GM12878 (cell line): Measurements from ENCODE around the gene RSF1. TPM values are rescaled to one million over a fixed set of nuclear protein-coding genes. Genes with fewer than 3 reads are reported as not detected.

Experiments used
- ATAC-seq: fragments of 200-7000 bp; cut with Tn5 transposase; 3 replicates; pipeline ENCODE4 v1.9.1; 2020; ENCODE audit warnings: mild to moderate bottlenecking, moderate library complexity
- BruUV-seq: library from RNA; stranded (reverse); fragments of 400-500 nt; replicated peaks from 2 replicates; lab custom pipeline; 2021; lab: Mats Ljungman, UMichigan
- CTCF ChIA-PET: fragments of 300-600 bp; sonication (Branson Sonifier 250); formaldehyde crosslinking; extraction: SDS; loops from one replicate; lab custom pipeline; 2021; ENCODE audit warnings: inconsistent platforms; lab: Yijun Ruan, JAX
- POLR2A ChIA-PET: fragments of 350-600 bp; formaldehyde crosslinking; extraction: SDS; loops from one replicate; lab custom pipeline; 2021; ENCODE audit warnings: inconsistent platforms; lab: Charles Lee
- RAD21 ChIA-PET: fragments of 300-600 bp; sonication (Branson Sonifier 250); formaldehyde crosslinking; loops from one replicate; lab custom pipeline; 2023; ENCODE audit warnings: antibody characterized with exemption; ENCODE audit not compliant: unreplicated experiment; lab: Charles Lee
- SMC1A ChIA-PET: fragments of 300-600 bp; sonication (Branson Sonifier 250); formaldehyde crosslinking; loops from one replicate; lab custom pipeline; 2023; ENCODE audit not compliant: unreplicated experiment, uncharacterized antibody; lab: Charles Lee
- DNase-seq: peaks from one replicate; pipeline ENCODE4 v3.0.0-alpha.2; 2011; ENCODE audit warnings: low read depth, low spot score
- FAIRE-seq: peaks from 3 replicates; lab custom pipeline; 2011; peaks lifted over from hg19 to GRCh38; lab: Jason Lieb, UNC
- H2AFZ ChIP-seq: 2 replicates; pipeline ENCODE4 v1.6.0; 2011; ENCODE audit warnings: low read depth, low read length, control low read depth; ENCODE audit not compliant: control insufficient read depth
- H3K27ac ChIP-seq: 2 replicates; pipeline ENCODE4 v1.5.1; 2011; ENCODE audit warnings: control low read depth; ENCODE audit not compliant: control insufficient read depth, insufficient read depth
- H3K27me3 ChIP-seq, 2 experiments: replicated peaks in 1 of 2; 2 replicates each; pipeline versions ENCODE4 v1.6.0 to v1.6.1; 2011; ENCODE audit warnings: low read length in 1 of 2; ENCODE audit not compliant: control insufficient read depth in 2 of 2, insufficient read depth in 2 of 2
- H3K36me3 ChIP-seq, 2 experiments: 2 replicates each; pipeline ENCODE4 v1.5.1; 2011; ENCODE audit warnings: low read length in 1 of 2; ENCODE audit not compliant: control insufficient read depth in 2 of 2, insufficient read depth in 2 of 2
- H3K4me1 ChIP-seq: 2 replicates; pipeline ENCODE4 v1.6.1; 2011; ENCODE audit warnings: mild to moderate bottlenecking, low read length, moderate library complexity, mixed read lengths; ENCODE audit not compliant: control insufficient read depth, insufficient read depth
- H3K4me2 ChIP-seq: 2 replicates; pipeline ENCODE4 v1.6.0; 2011; ENCODE audit warnings: control low read depth; ENCODE audit not compliant: control insufficient read depth, insufficient read depth
- H3K4me3 ChIP-seq: fragments of 200-600 bp; sonication (generic); 2 replicates; pipeline ENCODE4 v1.5.1; 2016
- H3K79me2 ChIP-seq: 2 replicates; pipeline ENCODE4 v1.6.0; 2011; ENCODE audit warnings: low read length; ENCODE audit not compliant: control insufficient read depth, insufficient read depth
- H3K9ac ChIP-seq: 2 replicates; pipeline ENCODE4 v1.8.0; 2011; ENCODE audit warnings: low read length, control low read depth, mixed read lengths; ENCODE audit not compliant: control insufficient read depth, insufficient read depth
- H3K9me3 ChIP-seq: replicated peaks from 3 replicates; pipeline ENCODE4 v1.5.1; 2011; ENCODE audit warnings: mild to moderate bottlenecking, low read length; ENCODE audit not compliant: control insufficient read depth, insufficient read depth
- H4K20me1 ChIP-seq: 2 replicates; pipeline ENCODE4 v1.6.0; 2011; ENCODE audit not compliant: control insufficient read depth, insufficient read depth
- ATF7 ChIP-seq: fragments of 450-650 bp; IDR thresholded peaks from 2 replicates; pipeline ENCODE4 v1.6.1; 2016; ENCODE audit warnings: low read depth, mild to moderate bottlenecking
- CBFB ChIP-seq: IDR thresholded peaks from 2 replicates; pipeline ENCODE4 v1.6.1; 2016; ENCODE audit warnings: antibody characterized with exemption, low read depth
- ELK1 ChIP-seq: IDR thresholded peaks from 2 replicates; pipeline ENCODE4 v1.6.1; 2012; ENCODE audit warnings: low read depth, low read length, improper control_type of control experiment
- ETV6 ChIP-seq, 2 experiments: fragments of 450-650 bp in 1 of 2; IDR thresholded peaks in 1 of 2; conservative IDR thresholded peaks in 1 of 2; 2 replicates each; pipeline ENCODE4 v1.6.1; 2014; ENCODE audit warnings: antibody characterized with exemption in 1 of 2, borderline replicate concordance in 1 of 2, low read depth in 1 of 2, mild to moderate bottlenecking in 1 of 2, moderate library complexity in 1 of 2
- IRF4 ChIP-seq: IDR thresholded peaks from 2 replicates; pipeline ENCODE4 v1.6.1; 2011; ENCODE audit warnings: low read depth, low read length
- MAX ChIP-seq: IDR thresholded peaks from 2 replicates; pipeline ENCODE4 v1.6.1; 2012; ENCODE audit warnings: low read depth, low read length, improper control_type of control experiment
- MTA3 ChIP-seq: IDR thresholded peaks from 2 replicates; pipeline ENCODE4 v1.6.1; 2012; ENCODE audit warnings: low read length, inconsistent platforms, borderline replicate concordance
- NBN ChIP-seq: fragments of 450-650 bp; IDR thresholded peaks from 2 replicates; pipeline ENCODE4 v1.6.1; 2016
- NFYA ChIP-seq: IDR thresholded peaks from 2 replicates; pipeline ENCODE4 v1.6.1; 2011; ENCODE audit warnings: low read depth, mild to moderate bottlenecking, low read length, improper control_type of control experiment, borderline replicate concordance
- REST ChIP-seq: IDR thresholded peaks from 2 replicates; pipeline ENCODE4 v1.6.1; 2012; ENCODE audit warnings: mild to moderate bottlenecking, low read depth, low read length
- RFX5 ChIP-seq: IDR thresholded peaks from 2 replicates; pipeline ENCODE4 v1.6.1; 2011; ENCODE audit warnings: low read depth, low read length, improper control_type of control experiment
- STAT3 ChIP-seq: IDR thresholded peaks from 2 replicates; pipeline ENCODE4 v1.6.1; 2011; ENCODE audit warnings: low read depth, low read length, improper control_type of control experiment
- ZNF207 ChIP-seq: fragments of 450-650 bp; IDR thresholded peaks from 2 replicates; pipeline ENCODE4 v1.6.1; 2014; ENCODE audit warnings: antibody characterized with exemption, mild to moderate bottlenecking, borderline replicate concordance
- WGBS: methylation state at CpG from one replicate; pipeline ENCODE4 v1.1.6; 2016; ENCODE audit warnings: low lambda C conversion rate; ENCODE audit not compliant: insufficient replicate concordance, insufficient coverage; ENCODE audit errors: missing lambda C conversion rate; 5-methylcytosine and 5-hydroxymethylcytosine counted together
- in situ Hi-C: fragments of 300-500 bp; cut with MboI; formaldehyde crosslinking; loops from 9 replicates; pipeline ENCODE4 v1.14.3; 2018; ENCODE audit warnings: mixed read lengths
- intact Hi-C: fragments of 100-400 bp; cut with micrococcal nuclease; formaldehyde crosslinking; loops from one replicate; pipeline ENCODE4 v1.14.2; 2022; ENCODE audit not compliant: unreplicated experiment
- polyA plus RNA-seq, 11 experiments: library from polyadenylated mRNA; depleted of rRNA in 4 of 11; unstranded in 6 of 11; stranded (reverse) in 5 of 11; fragments of >200 nt; fragmentation: Nextera tagmentation in 4 of 11; fragmentation: Illumina TruSeq in 1 of 11; extraction: Ambion mirVana in 4 of 11; extraction: Trizol in 1 of 11; gene quantifications; 1 replicate in 1 of 11; 2 replicates in 10 of 11; pipeline versions ENCODE4 v1.2.1 to v1.2.3, GENCODE V29; 2011 to 2016; ENCODE audit warnings: inconsistent platforms in 2 of 11, missing spikeins in 2 of 11, low read depth in 1 of 11
- total RNA-seq, 4 experiments: library from RNA; depleted of rRNA in 3 of 4; stranded (reverse); fragments of >200 nt in 3 of 4; fragmentation: Illumina TruSeq in 1 of 4; extraction: Trizol in 1 of 4; gene quantifications; 2 replicates each; pipeline versions ENCODE4 v1.2.1 to v1.2.3, GENCODE V29; 2013 to 2021
- TF ChIP-seq, protein P1 (sequence below): fragments of 450-650 bp; IDR thresholded peaks from 2 replicates; pipeline ENCODE4 v1.6.1; 2014; ENCODE audit warnings: mild to moderate bottlenecking

The RSF1 gene
- total and polyA plus RNA-seq, 10 of the 15 experiments (the other 5 are each of a cell fraction or from before 2014, with no cell fraction given) = 9.0 to 45.3 (median 30.0) TPM

DNA sequence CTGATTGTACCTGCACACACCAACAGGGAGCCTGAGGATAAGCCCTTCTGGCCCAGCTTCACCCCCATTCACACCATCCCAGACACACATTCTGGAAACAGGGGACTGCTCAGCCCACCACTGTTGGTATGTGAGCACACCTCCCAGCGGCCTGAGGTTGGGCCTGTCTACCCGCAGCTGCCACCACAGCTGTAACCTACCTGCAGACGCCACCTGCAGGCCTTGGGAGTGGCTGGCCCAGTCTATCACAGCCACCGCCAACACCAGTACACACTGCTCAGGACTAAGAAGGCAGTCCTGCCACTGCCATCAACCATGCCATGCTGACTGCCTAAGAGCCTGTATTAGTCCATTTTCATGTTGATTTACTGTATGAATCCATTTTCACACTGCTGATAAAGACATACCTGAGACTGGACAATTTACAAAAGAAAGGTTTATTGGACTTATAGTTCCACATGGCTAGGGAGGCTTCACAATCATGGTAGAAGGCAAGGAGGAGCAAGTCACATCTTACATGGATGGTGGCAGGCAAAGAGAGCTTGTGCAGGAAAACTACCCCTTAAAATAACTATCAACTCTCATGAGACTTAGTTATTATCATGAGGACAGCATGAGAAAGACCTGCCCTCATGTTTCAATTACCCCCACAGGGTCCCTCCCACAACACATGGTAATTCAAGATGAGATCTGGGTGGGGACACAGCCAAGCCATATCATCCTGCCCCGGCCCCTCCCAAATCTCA lies 30.6 kb downstream of the RSF1 start:
- Histone ChIP-seq H3K9me3 (peaks cover 11% of the 10 kb centered on the region; the same call in 2 of the 3 replicates), H3K79me2 (peaks cover 59% of the 10 kb centered on the region), H2AFZ (no peak overlapping the region), H3K4me3 (no peak overlapping the region), H3K36me3 (peaks cover 4 to 13% of the 10 kb centered on the region in 2 experiments), H3K4me1 (no peaks in the 10 kb centered on the region), H3K27me3 (no peaks in the 10 kb centered on the region), H3K4me2 (no peak overlapping the region), H3K27ac (no peak overlapping the region), H3K9ac (no peak overlapping the region), H4K20me1 (no peaks in the 10 kb centered on the region)
- ATAC-seq (peak; percentile 37), FAIRE-seq (no peak), DNase-seq (no peak)
- intact Hi-C loops = no loop called here
- SMC1A ChIA-PET = interaction anchor here (1.4 kb wide), 1 partner anchor 9 kb away, joined by 3 read pairs; no protein-coding TSS in a partner anchor
- RAD21 ChIA-PET = no interaction called here
- 98% methylated on average over 5 of the region's 5 CpGs for WGBS
- in situ Hi-C loops = no loop called here
- POLR2A ChIA-PET = interaction anchor here (0.6 kb wide), 1 partner anchor 925 kb away, joined by 4 read pairs; no protein-coding TSS in a partner anchor
- CTCF ChIA-PET = interaction anchor here (1.5 kb wide), 1 partner anchor 210 kb away, joined by 5 read pairs; no protein-coding TSS in a partner anchor
- no TSS peak for BruUV-seq
- TF ChIP-seq STAT3 = no peak
- TF ChIP-seq ELK1 = no peak
- TF ChIP-seq ETV6 (conservative IDR thresholded peaks at IDR 0.05 in 1 of 2, IDR thresholded peaks at IDR 0.05 in 1 of 2; ENCODE audit: borderline replicate concordance in 1 of 2, low read depth in 1 of 2) = no peak
- TF ChIP-seq MAX = no peak
- no peak for TF ChIP-seq RFX5
- no peak for TF ChIP-seq CBFB
- no peak for TF ChIP-seq MTA3
- no peak for TF ChIP-seq REST
- no peak for TF ChIP-seq NBN
- TF ChIP-seq ATF7 = no peak
- no peak for TF ChIP-seq ZNF207
- no peak for TF ChIP-seq NFYA
- TF ChIP-seq, protein P1, sequence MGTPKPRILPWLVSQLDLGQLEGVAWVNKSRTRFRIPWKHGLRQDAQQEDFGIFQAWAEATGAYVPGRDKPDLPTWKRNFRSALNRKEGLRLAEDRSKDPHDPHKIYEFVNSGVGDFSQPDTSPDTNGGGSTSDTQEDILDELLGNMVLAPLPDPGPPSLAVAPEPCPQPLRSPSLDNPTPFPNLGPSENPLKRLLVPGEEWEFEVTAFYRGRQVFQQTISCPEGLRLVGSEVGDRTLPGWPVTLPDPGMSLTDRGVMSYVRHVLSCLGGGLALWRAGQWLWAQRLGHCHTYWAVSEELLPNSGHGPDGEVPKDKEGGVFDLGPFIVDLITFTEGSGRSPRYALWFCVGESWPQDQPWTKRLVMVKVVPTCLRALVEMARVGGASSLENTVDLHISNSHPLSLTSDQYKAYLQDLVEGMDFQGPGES = no peak
- TF ChIP-seq IRF4 = no peak
